Ishikawa (cell line): ENCODE data around the gene DRD4.

Source experiments
- CEBPB ChIP-seq: IDR thresholded peaks from 2 replicates; pipeline ENCODE4 v1.6.1; 2012
- CREB1 ChIP-seq: IDR thresholded peaks from 2 replicates; pipeline ENCODE4 v1.6.1; 2012; ENCODE audit warnings: low read depth
- EGR1 ChIP-seq: IDR thresholded peaks from 2 replicates; pipeline ENCODE4 v1.6.1; 2012
- EP300 ChIP-seq: IDR thresholded peaks from 2 replicates; pipeline ENCODE4 v1.6.1; 2012; ENCODE audit warnings: borderline replicate concordance
- FOXM1 ChIP-seq: IDR thresholded peaks from 2 replicates; pipeline ENCODE4 v1.6.1; 2012; ENCODE audit warnings: low read depth, borderline replicate concordance
- MAX ChIP-seq: IDR thresholded peaks from 2 replicates; pipeline ENCODE4 v1.6.1; 2012
- NFIC ChIP-seq: IDR thresholded peaks from 2 replicates; pipeline ENCODE4 v1.6.1; 2012
- RAD21 ChIP-seq: IDR thresholded peaks from 2 replicates; pipeline ENCODE4 v1.6.1; 2012; ENCODE audit warnings: low read depth
- REST ChIP-seq: IDR thresholded peaks from 2 replicates; pipeline ENCODE4 v1.6.1; 2012; ENCODE audit warnings: low read depth, mild to moderate bottlenecking
- TAF1 ChIP-seq: IDR thresholded peaks from 2 replicates; pipeline ENCODE4 v1.6.1; 2012; ENCODE audit warnings: low read depth, mild to moderate bottlenecking
- TCF12 ChIP-seq: IDR thresholded peaks from 2 replicates; pipeline ENCODE4 v1.6.1; 2012; ENCODE audit warnings: low read depth
- TEAD4 ChIP-seq: IDR thresholded peaks from 2 replicates; pipeline ENCODE4 v1.6.1; 2012
- USF1 ChIP-seq: IDR thresholded peaks from 2 replicates; pipeline ENCODE4 v1.6.1; 2012
- YY1 ChIP-seq: IDR thresholded peaks from 2 replicates; pipeline ENCODE4 v1.6.1; 2012; ENCODE audit warnings: low read depth
- ZBTB7A ChIP-seq: IDR thresholded peaks from 2 replicates; pipeline ENCODE4 v1.6.1; 2012; ENCODE audit warnings: low read depth

The DRD4 gene

GRCh38 chr11:643366-643765 lies 6.3 kb downstream of the DRD4 start:
- TF ChIP-seq TAF1 (no peak), EP300 (no peak), YY1 (no peak), CEBPB (no peak), MAX (no peak), TCF12 (no peak), REST (no peak), TEAD4 (no peak), NFIC (no peak), USF1 (no peak), FOXM1 (no peak), EGR1 (no peak), RAD21 (no peak), ZBTB7A (no peak), CREB1 (no peak)

GRCh38 chr11:643849-644738 lies 7.0 kb downstream of the DRD4 start:
- TF ChIP-seq ZBTB7A (0 out of 2 replicates have a peak, but pooled peaks have one; percentile 27), CEBPB (no peak), USF1 (no peak), REST (no peak)

- TF ChIP-seq YY1, result no peak
- TF ChIP-seq NFIC, result no peak
- no peak for TF ChIP-seq TEAD4
- no peak for TF ChIP-seq USF1
- TF ChIP-seq RAD21, result no peak
Measured at GRCh38 chr11:645536-645935, 8.5 kb downstream of the DRD4 start.

- TF ChIP-seq FOXM1 (no peak), TCF12 (no peak), EP300 (no peak)
Measured at GRCh38 chr11:646214-646613, 9.1 kb downstream of the DRD4 start.

- TF ChIP-seq ZBTB7A, result no peak
- no peak for TF ChIP-seq REST
- TF ChIP-seq MAX, result no peak
- TF ChIP-seq USF1, result no peak
- no peak for TF ChIP-seq RAD21
- no peak for TF ChIP-seq CREB1
- no peak for TF ChIP-seq NFIC
- TF ChIP-seq TAF1, result no peak
- no peak for TF ChIP-seq CEBPB
- TF ChIP-seq EP300, result no peak
- no peak for TF ChIP-seq EGR1
- TF ChIP-seq TCF12, result no peak
- no peak for TF ChIP-seq TEAD4
- TF ChIP-seq YY1, result no peak
- TF ChIP-seq FOXM1, result no peak
Measured at GRCh38 chr11:650482-650881, 13.4 kb downstream of the DRD4 start.
